ENCODE results near the gene HIPK2.
A peak's percentile ranks its signal among the peaks of the same experiment; 100 is the strongest.

HIPK2 gene

DNA sequence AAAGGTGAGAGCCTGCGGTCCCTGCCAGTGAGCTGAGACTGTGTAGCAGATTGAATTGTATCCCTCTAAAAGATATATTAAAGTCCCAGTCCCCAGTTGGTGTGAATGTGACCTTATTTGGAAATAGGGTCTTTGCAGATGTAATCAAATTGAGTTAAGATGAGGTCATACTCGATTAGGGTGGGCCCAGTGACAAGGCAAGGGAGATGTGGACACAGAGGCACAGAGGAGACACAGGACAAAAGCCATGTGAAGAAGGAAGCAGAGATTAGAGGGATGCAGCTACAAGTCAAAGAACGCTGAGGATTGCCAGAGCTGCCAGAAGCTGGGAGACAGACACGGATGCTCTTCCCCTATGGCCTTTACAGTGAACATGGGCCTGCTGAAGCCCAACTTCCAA is 150.0 kb downstream of the HIPK2 start:
- DNase-seq (ENCODE audit: low spot score): no peak
- in situ Hi-C loops (cut with MboI; ENCODE audit: low sequenced_read_pairs, unreplicated experiment): no loop called here
- TF ChIP-seq, protein P1, sequence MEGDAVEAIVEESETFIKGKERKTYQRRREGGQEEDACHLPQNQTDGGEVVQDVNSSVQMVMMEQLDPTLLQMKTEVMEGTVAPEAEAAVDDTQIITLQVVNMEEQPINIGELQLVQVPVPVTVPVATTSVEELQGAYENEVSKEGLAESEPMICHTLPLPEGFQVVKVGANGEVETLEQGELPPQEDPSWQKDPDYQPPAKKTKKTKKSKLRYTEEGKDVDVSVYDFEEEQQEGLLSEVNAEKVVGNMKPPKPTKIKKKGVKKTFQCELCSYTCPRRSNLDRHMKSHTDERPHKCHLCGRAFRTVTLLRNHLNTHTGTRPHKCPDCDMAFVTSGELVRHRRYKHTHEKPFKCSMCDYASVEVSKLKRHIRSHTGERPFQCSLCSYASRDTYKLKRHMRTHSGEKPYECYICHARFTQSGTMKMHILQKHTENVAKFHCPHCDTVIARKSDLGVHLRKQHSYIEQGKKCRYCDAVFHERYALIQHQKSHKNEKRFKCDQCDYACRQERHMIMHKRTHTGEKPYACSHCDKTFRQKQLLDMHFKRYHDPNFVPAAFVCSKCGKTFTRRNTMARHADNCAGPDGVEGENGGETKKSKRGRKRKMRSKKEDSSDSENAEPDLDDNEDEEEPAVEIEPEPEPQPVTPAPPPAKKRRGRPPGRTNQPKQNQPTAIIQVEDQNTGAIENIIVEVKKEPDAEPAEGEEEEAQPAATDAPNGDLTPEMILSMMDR (IDR thresholded peaks at IDR 0.05; ENCODE audit: borderline replicate concordance, control extremely low read depth, extremely low read depth, insufficient read depth, missing control alignments): no peak

- DNase-seq (ENCODE audit: low spot score): no peak
- in situ Hi-C loops (cut with MboI; ENCODE audit: low sequenced_read_pairs, unreplicated experiment): no loop called here
- TF ChIP-seq, protein P1 (IDR thresholded peaks at IDR 0.05; ENCODE audit: borderline replicate concordance, control extremely low read depth, extremely low read depth, insufficient read depth, missing control alignments): no peak
Observed at GRCh38 chr7:139626817-139627216, 151.0 kb downstream of the HIPK2 start.

- in situ Hi-C loops (cut with MboI; ENCODE audit: low sequenced_read_pairs, unreplicated experiment): no loop called here
- TF ChIP-seq, protein P1 (IDR thresholded peaks at IDR 0.05; ENCODE audit: borderline replicate concordance, control extremely low read depth, extremely low read depth, insufficient read depth, missing control alignments): no peak
Observed at GRCh38 chr7:139623518-139623917, 154.3 kb downstream of the HIPK2 start.

GRCh38 chr7:139620676-139621344 is 157.0 kb downstream of the HIPK2 start:
- TF ChIP-seq, protein P1 (IDR thresholded peaks at IDR 0.05; ENCODE audit: borderline replicate concordance, control extremely low read depth, extremely low read depth, insufficient read depth, missing control alignments): peak; percentile 53
- in situ Hi-C loops (cut with MboI; ENCODE audit: low sequenced_read_pairs, unreplicated experiment): no loop called here
- peak; percentile 51 for DNase-seq (ENCODE audit: low spot score)

More at GRCh38 chr7:139623518-139623917, 154.3 kb downstream of the HIPK2 start:
- DNase-seq (ENCODE audit: low spot score): no peak

- in situ Hi-C loops (cut with MboI; ENCODE audit: low sequenced_read_pairs, unreplicated experiment): no loop called here
- TF ChIP-seq, protein P1 (IDR thresholded peaks at IDR 0.05; ENCODE audit: borderline replicate concordance, control extremely low read depth, extremely low read depth, insufficient read depth, missing control alignments): no peak
- no peak for DNase-seq (ENCODE audit: low spot score)
Observed at GRCh38 chr7:139619367-139619657, 158.5 kb downstream of the HIPK2 start.

DNA sequence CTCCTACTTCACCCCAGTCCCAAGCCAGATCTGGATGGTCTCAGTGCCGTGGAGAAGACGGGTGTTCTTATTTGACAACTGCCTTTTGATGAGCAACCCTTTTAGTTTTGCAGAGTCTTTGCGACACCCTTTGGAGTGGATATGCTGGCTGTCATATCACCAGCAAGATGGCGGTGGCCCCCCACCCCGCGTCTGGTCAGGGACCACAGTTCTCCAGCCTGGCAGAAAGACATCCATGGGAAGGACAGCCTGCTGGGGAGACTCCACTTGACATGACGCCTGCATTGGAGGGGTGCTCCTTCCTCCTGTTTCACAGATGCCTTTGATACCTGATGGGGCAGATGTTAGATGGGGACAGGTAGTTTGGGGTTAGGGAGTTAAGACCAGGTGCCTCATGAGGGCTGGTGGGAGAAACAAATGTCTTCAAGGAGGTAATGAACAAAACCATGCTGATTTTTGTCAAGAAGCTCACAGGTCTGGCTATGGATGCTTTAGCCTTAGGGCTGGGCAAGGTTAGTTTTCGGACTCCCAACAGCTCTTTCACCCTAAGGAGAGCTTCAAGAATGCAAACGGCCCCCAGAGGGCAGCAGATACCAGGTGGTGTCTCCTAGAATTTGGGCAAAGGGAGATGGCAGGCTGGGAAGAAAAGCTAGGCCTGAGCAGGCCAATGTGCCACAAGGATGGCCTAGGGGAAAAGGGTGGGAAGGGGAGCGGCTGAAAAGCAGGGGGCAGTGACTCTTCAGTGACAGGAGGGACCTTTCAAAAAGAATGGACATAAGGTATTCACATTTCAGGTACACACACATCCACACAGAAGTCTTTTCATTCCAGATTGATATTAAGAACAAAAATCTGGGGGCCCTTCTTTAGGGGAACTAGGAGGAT is 159.1 kb downstream of the HIPK2 start:
- DNase-seq (ENCODE audit: low spot score): no peak
- TF ChIP-seq, protein P1 (IDR thresholded peaks at IDR 0.05; ENCODE audit: borderline replicate concordance, control extremely low read depth, extremely low read depth, insufficient read depth, missing control alignments): no peak
- in situ Hi-C loops (cut with MboI; ENCODE audit: low sequenced_read_pairs, unreplicated experiment): no loop called here
